Liver (tissue), 3 donors: Measurements from ENCODE around the gene FGF3.

ENCODE experiments used
- FOXA1 ChIP-seq: IDR thresholded peaks from 2 replicates; pipeline ENCODE4 v1.6.1; 2016; ENCODE audit warnings: antibody characterized with exemption
- TAF1 ChIP-seq: conservative IDR thresholded peaks from 2 replicates; pipeline ENCODE4 v1.6.1; 2016; ENCODE audit warnings: antibody characterized with exemption, mild to moderate bottlenecking
- YY1 ChIP-seq: IDR thresholded peaks from 2 replicates; pipeline ENCODE4 v1.6.1; 2016; ENCODE audit warnings: antibody characterized with exemption, mild to moderate bottlenecking
- TF ChIP-seq, protein P1 (sequence below): fragments of 150-350 bp; IDR thresholded peaks from 2 replicates; pipeline ENCODE4 v1.5.1; 2017; ENCODE audit warnings: improper control_type of control experiment, low read depth, low read length; ENCODE audit not compliant: missing input control
- TF ChIP-seq, protein P2 (sequence below): IDR thresholded peaks from 2 replicates; pipeline ENCODE4 v1.6.1; 2016; ENCODE audit warnings: antibody characterized with exemption
- TF ChIP-seq, protein P3 (sequence below): IDR thresholded peaks from 2 replicates; pipeline ENCODE4 v1.6.1; 2016; ENCODE audit warnings: antibody characterized with exemption, mild to moderate bottlenecking
- TF ChIP-seq, protein P4 (sequence below): IDR thresholded peaks from 2 replicates; pipeline ENCODE4 v1.6.1; 2016; ENCODE audit warnings: antibody characterized with exemption
- TF ChIP-seq, protein P5 (sequence below): IDR thresholded peaks from 2 replicates; pipeline ENCODE4 v1.6.1; 2016; ENCODE audit warnings: antibody characterized with exemption
- donor health status: healthy.
- donor health status: healthy.

DNA sequence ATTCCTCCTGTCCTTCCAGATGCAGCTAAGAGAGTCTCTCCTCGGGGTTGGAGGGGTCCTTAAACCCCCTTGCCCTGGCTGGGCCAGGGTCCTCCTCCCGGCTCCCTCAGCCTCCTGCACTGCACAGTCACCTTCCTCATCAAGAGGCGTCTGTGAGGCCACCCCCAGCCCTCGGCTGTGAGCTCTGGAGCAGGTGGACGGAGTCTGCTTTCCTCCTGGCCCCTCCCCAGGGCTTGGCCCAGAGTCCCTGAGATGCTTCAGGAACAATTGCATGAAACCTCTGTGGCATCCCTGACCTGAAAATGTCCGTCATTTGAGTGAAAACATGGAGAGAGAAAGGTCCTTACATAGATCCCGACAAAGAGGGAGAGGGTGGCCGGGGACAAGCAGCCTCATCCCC lies 6.7 kb upstream of the FGF3 start:
- TF ChIP-seq, protein P1, sequence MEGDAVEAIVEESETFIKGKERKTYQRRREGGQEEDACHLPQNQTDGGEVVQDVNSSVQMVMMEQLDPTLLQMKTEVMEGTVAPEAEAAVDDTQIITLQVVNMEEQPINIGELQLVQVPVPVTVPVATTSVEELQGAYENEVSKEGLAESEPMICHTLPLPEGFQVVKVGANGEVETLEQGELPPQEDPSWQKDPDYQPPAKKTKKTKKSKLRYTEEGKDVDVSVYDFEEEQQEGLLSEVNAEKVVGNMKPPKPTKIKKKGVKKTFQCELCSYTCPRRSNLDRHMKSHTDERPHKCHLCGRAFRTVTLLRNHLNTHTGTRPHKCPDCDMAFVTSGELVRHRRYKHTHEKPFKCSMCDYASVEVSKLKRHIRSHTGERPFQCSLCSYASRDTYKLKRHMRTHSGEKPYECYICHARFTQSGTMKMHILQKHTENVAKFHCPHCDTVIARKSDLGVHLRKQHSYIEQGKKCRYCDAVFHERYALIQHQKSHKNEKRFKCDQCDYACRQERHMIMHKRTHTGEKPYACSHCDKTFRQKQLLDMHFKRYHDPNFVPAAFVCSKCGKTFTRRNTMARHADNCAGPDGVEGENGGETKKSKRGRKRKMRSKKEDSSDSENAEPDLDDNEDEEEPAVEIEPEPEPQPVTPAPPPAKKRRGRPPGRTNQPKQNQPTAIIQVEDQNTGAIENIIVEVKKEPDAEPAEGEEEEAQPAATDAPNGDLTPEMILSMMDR = no peak
- no peak for TF ChIP-seq TAF1
- TF ChIP-seq, protein P2, sequence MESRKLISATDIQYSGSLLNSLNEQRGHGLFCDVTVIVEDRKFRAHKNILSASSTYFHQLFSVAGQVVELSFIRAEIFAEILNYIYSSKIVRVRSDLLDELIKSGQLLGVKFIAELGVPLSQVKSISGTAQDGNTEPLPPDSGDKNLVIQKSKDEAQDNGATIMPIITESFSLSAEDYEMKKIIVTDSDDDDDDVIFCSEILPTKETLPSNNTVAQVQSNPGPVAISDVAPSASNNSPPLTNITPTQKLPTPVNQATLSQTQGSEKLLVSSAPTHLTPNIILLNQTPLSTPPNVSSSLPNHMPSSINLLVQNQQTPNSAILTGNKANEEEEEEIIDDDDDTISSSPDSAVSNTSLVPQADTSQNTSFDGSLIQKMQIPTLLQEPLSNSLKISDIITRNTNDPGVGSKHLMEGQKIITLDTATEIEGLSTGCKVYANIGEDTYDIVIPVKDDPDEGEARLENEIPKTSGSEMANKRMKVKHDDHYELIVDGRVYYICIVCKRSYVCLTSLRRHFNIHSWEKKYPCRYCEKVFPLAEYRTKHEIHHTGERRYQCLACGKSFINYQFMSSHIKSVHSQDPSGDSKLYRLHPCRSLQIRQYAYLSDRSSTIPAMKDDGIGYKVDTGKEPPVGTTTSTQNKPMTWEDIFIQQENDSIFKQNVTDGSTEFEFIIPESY = no peak
- TF ChIP-seq, protein P3, sequence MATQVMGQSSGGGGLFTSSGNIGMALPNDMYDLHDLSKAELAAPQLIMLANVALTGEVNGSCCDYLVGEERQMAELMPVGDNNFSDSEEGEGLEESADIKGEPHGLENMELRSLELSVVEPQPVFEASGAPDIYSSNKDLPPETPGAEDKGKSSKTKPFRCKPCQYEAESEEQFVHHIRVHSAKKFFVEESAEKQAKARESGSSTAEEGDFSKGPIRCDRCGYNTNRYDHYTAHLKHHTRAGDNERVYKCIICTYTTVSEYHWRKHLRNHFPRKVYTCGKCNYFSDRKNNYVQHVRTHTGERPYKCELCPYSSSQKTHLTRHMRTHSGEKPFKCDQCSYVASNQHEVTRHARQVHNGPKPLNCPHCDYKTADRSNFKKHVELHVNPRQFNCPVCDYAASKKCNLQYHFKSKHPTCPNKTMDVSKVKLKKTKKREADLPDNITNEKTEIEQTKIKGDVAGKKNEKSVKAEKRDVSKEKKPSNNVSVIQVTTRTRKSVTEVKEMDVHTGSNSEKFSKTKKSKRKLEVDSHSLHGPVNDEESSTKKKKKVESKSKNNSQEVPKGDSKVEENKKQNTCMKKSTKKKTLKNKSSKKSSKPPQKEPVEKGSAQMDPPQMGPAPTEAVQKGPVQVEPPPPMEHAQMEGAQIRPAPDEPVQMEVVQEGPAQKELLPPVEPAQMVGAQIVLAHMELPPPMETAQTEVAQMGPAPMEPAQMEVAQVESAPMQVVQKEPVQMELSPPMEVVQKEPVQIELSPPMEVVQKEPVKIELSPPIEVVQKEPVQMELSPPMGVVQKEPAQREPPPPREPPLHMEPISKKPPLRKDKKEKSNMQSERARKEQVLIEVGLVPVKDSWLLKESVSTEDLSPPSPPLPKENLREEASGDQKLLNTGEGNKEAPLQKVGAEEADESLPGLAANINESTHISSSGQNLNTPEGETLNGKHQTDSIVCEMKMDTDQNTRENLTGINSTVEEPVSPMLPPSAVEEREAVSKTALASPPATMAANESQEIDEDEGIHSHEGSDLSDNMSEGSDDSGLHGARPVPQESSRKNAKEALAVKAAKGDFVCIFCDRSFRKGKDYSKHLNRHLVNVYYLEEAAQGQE = no peak
- TF ChIP-seq, protein P4, sequence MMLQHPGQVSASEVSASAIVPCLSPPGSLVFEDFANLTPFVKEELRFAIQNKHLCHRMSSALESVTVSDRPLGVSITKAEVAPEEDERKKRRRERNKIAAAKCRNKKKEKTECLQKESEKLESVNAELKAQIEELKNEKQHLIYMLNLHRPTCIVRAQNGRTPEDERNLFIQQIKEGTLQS = no peak
- TF ChIP-seq YY1 = no peak
- TF ChIP-seq, protein P5, sequence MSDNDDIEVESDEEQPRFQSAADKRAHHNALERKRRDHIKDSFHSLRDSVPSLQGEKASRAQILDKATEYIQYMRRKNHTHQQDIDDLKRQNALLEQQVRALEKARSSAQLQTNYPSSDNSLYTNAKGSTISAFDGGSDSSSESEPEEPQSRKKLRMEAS = no peak
- no peak for TF ChIP-seq FOXA1
